ENCODE data around the gene SMARCC1. TPM values are rescaled to one million over a fixed set of nuclear protein-coding genes. Genes with fewer than 3 reads are reported as not detected.
A peak's percentile ranks its signal among the peaks of the same experiment; 100 is the strongest.

The SMARCC1 gene
- total RNA-seq, 1 experiment from 2014 or later = 84.2 TPM

DNA sequence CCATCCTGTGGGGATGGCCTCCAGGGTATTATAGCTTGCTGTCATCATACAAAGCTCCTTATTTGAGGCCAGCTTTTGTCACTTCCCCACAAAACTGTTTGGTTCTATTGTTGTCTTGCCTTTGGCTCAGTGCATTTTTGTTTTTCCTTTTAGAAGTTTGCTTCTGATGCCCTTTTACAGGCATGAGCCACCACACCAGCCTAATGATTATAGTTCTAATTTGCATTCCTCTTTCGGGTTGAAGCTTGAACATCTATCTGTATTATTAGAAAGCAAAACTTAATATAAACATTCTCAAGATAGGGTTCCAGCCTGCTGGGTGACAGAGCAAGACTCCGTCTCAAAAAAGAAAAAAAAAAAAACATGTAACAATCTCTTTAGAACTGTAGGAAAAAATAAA lies 39.8 kb downstream of the SMARCC1 start:
- Histone ChIP-seq H3K36me3 (ENCODE audit: control insufficient read depth, insufficient read depth, low read length) (peaks cover 4% of the 10 kb centered on the region; the same call in 1 of the 2 replicates), H3K4me3 (ENCODE audit: low read depth in 2 of 2, low read length in 2 of 2) (no peak overlapping the region), H3K27ac (ENCODE audit: low read length) (no peak overlapping the region), H3K9me3 (ENCODE audit: control insufficient read depth, insufficient read depth, low read depth, low read length) (no peaks in the 10 kb centered on the region), H3K4me1 (ENCODE audit: control insufficient read depth, insufficient read depth, low read length) (no peaks in the 10 kb centered on the region), H3K27me3 (ENCODE audit: control insufficient read depth, insufficient read depth, low read length) (no peaks in the 10 kb centered on the region)
- BruUV-seq (replicated peaks) = TSS peak; percentile 25
- intact Hi-C loops (cut with micrococcal nuclease; ENCODE audit: unreplicated experiment) = no loop called here
- DNase-seq (ENCODE audit: low read depth, low spot score) (no peak), ATAC-seq (no peak)
- TF ChIP-seq, protein P1, sequence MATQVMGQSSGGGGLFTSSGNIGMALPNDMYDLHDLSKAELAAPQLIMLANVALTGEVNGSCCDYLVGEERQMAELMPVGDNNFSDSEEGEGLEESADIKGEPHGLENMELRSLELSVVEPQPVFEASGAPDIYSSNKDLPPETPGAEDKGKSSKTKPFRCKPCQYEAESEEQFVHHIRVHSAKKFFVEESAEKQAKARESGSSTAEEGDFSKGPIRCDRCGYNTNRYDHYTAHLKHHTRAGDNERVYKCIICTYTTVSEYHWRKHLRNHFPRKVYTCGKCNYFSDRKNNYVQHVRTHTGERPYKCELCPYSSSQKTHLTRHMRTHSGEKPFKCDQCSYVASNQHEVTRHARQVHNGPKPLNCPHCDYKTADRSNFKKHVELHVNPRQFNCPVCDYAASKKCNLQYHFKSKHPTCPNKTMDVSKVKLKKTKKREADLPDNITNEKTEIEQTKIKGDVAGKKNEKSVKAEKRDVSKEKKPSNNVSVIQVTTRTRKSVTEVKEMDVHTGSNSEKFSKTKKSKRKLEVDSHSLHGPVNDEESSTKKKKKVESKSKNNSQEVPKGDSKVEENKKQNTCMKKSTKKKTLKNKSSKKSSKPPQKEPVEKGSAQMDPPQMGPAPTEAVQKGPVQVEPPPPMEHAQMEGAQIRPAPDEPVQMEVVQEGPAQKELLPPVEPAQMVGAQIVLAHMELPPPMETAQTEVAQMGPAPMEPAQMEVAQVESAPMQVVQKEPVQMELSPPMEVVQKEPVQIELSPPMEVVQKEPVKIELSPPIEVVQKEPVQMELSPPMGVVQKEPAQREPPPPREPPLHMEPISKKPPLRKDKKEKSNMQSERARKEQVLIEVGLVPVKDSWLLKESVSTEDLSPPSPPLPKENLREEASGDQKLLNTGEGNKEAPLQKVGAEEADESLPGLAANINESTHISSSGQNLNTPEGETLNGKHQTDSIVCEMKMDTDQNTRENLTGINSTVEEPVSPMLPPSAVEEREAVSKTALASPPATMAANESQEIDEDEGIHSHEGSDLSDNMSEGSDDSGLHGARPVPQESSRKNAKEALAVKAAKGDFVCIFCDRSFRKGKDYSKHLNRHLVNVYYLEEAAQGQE (IDR thresholded peaks at IDR 0.05; ENCODE audit: insufficient read depth in 1 of 2, low read depth in 2 of 2, low read length in 1 of 2) = no peak
- TF ChIP-seq TCF7L2 (IDR thresholded peaks at IDR 0.05; ENCODE audit: low read depth, low read length) = no peak
- TF ChIP-seq, protein P2, sequence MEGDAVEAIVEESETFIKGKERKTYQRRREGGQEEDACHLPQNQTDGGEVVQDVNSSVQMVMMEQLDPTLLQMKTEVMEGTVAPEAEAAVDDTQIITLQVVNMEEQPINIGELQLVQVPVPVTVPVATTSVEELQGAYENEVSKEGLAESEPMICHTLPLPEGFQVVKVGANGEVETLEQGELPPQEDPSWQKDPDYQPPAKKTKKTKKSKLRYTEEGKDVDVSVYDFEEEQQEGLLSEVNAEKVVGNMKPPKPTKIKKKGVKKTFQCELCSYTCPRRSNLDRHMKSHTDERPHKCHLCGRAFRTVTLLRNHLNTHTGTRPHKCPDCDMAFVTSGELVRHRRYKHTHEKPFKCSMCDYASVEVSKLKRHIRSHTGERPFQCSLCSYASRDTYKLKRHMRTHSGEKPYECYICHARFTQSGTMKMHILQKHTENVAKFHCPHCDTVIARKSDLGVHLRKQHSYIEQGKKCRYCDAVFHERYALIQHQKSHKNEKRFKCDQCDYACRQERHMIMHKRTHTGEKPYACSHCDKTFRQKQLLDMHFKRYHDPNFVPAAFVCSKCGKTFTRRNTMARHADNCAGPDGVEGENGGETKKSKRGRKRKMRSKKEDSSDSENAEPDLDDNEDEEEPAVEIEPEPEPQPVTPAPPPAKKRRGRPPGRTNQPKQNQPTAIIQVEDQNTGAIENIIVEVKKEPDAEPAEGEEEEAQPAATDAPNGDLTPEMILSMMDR (IDR thresholded peaks at IDR 0.05) = no peak
- TF ChIP-seq POLR2AphosphoS5 (IDR thresholded peaks at IDR 0.05; ENCODE audit: low read depth, low read length) = no peak
- no peak for TF ChIP-seq SIN3A (IDR thresholded peaks at IDR 0.05; ENCODE audit: borderline replicate concordance, insufficient read depth, low read depth, low read length)
- in situ Hi-C loops (cut with HindIII; ENCODE audit: low pct_unique_long_range_greater_than_20kb, low sequenced_read_pairs) = no loop called here
- CTCF ChIA-PET = no interaction called here
- POLR2A ChIA-PET = no interaction called here

DNA sequence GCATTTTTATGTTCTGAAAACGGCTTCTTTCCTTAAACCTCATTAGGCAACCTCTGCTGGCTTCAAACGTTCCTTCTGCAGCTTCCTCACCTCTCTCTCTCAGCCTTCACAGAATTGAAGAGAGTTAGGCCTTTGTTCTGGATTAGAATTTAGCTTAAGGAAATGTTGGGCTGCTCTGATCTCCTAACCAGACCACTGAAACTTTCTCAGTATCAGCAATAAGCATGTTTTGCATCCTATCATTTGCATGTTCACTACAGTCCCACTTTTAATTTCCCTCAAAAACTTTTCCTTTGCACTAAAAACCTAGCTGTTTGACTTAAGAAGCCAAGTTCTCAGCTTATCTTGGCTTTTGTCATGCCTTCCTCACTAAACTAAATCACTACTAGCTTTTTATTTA lies 49.5 kb downstream of the SMARCC1 start:
- ATAC-seq (no peak), DNase-seq (ENCODE audit: low read depth, low spot score) (no peak)
- Histone ChIP-seq H3K36me3 (ENCODE audit: control insufficient read depth, insufficient read depth, low read length) (peaks cover 10% of the 10 kb centered on the region), H3K4me1 (ENCODE audit: control insufficient read depth, insufficient read depth, low read length) (no peaks in the 10 kb centered on the region), H3K4me3 (ENCODE audit: low read depth in 2 of 2, low read length in 2 of 2) (no peak overlapping the region), H3K9me3 (ENCODE audit: control insufficient read depth, insufficient read depth, low read depth, low read length) (no peaks in the 10 kb centered on the region), H3K27me3 (ENCODE audit: control insufficient read depth, insufficient read depth, low read length) (no peaks in the 10 kb centered on the region), H3K27ac (ENCODE audit: low read length) (no peak overlapping the region)
- CTCF ChIA-PET = no interaction called here
- TF ChIP-seq, protein P2 (IDR thresholded peaks at IDR 0.05) = no peak
- TF ChIP-seq, protein P1 (IDR thresholded peaks at IDR 0.05; ENCODE audit: insufficient read depth in 1 of 2, low read depth in 2 of 2, low read length in 1 of 2) = no peak
- TF ChIP-seq SIN3A (IDR thresholded peaks at IDR 0.05; ENCODE audit: borderline replicate concordance, insufficient read depth, low read depth, low read length) = no peak
- no peak for TF ChIP-seq POLR2AphosphoS5 (IDR thresholded peaks at IDR 0.05; ENCODE audit: low read depth, low read length)
- TF ChIP-seq TCF7L2 (IDR thresholded peaks at IDR 0.05; ENCODE audit: low read depth, low read length) = no peak
- intact Hi-C loops (cut with micrococcal nuclease; ENCODE audit: unreplicated experiment) (no loop called here), in situ Hi-C loops (cut with HindIII; ENCODE audit: low pct_unique_long_range_greater_than_20kb, low sequenced_read_pairs) (no loop called here)
- POLR2A ChIA-PET = interaction anchor here (0.6 kb wide), 1 partner anchor 65 kb away, joined by 3 read pairs; no protein-coding TSS in a partner anchor
- TSS peak; percentile 41 for BruUV-seq (replicated peaks)

All from Panc1 (cell line).